ENCODE results near the gene PTTG1. TPM values are rescaled to one million over a fixed set of nuclear protein-coding genes. Genes with fewer than 3 reads are reported as not detected.

The PTTG1 gene
- total RNA-seq, 1 donor from 2014 or later: 9.1 TPM

GRCh38 chr5:160460377-160461049 is 38.9 kb downstream of the PTTG1 start:
- DNase-seq (no peak), ATAC-seq (no peak)
- no peak for TF ChIP-seq CTCF (IDR thresholded peaks at IDR 0.05)
- H3K27ac ChIP-seq: no peak overlapping the region
- H3K36me3 ChIP-seq: no peaks in the 10 kb centered on the region
- no peaks in the 10 kb centered on the region for H3K27me3 ChIP-seq (ENCODE audit: low read depth)
- no peaks in the 10 kb centered on the region for H3K9me3 ChIP-seq
- H3K4me3 ChIP-seq: no peak overlapping the region
- intact Hi-C loops (cut with DNase I): no loop called here
- no peaks in the 10 kb centered on the region for H3K4me1 ChIP-seq

GRCh38 chr5:160461378-160461777 is 39.7 kb downstream of the PTTG1 start:
- Histone ChIP-seq H3K9me3 (no peaks in the 10 kb centered on the region), H3K27ac (no peak overlapping the region), H3K4me3 (no peak overlapping the region), H3K36me3 (no peaks in the 10 kb centered on the region), H3K4me1 (peaks cover 2% of the 10 kb centered on the region), H3K27me3 (ENCODE audit: low read depth) (no peaks in the 10 kb centered on the region)
- intact Hi-C loops (cut with DNase I): no loop called here
- no peak for ATAC-seq
- TF ChIP-seq CTCF (IDR thresholded peaks at IDR 0.05): no peak
- no peak for DNase-seq

- H3K36me3 ChIP-seq: no peaks in the 10 kb centered on the region
- DNase-seq (no peak), ATAC-seq (no peak)
- TF ChIP-seq CTCF (IDR thresholded peaks at IDR 0.05): no peak
- no peak overlapping the region for H3K4me3 ChIP-seq
- intact Hi-C loops (cut with DNase I): no loop called here
- peaks cover 10% of the 10 kb centered on the region for H3K4me1 ChIP-seq
- no peaks in the 10 kb centered on the region for H3K27me3 ChIP-seq (ENCODE audit: low read depth)
- no peaks in the 10 kb centered on the region for H3K9me3 ChIP-seq
- no peak overlapping the region for H3K27ac ChIP-seq
These were observed 40.5 kb downstream of the PTTG1 start for GRCh38 chr5:160462167-160462566.

GRCh38 chr5:160463227-160463626 is 41.6 kb downstream of the PTTG1 start:
- intact Hi-C loops (cut with DNase I): no loop called here
- no peak for TF ChIP-seq CTCF (IDR thresholded peaks at IDR 0.05)
- Histone ChIP-seq H3K36me3 (no peaks in the 10 kb centered on the region), H3K9me3 (no peaks in the 10 kb centered on the region), H3K4me3 (no peak overlapping the region), H3K27ac (no peak overlapping the region), H3K4me1 (peaks cover 15% of the 10 kb centered on the region), H3K27me3 (ENCODE audit: low read depth) (no peaks in the 10 kb centered on the region)
- DNase-seq (no peak), ATAC-seq (no peak)

GRCh38 chr5:160463740-160464465 is 42.2 kb downstream of the PTTG1 start:
- Histone ChIP-seq H3K27ac (no peak overlapping the region), H3K36me3 (no peaks in the 10 kb centered on the region), H3K4me1 (peaks cover 15% of the 10 kb centered on the region), H3K4me3 (no peak overlapping the region), H3K27me3 (ENCODE audit: low read depth) (no peaks in the 10 kb centered on the region), H3K9me3 (no peaks in the 10 kb centered on the region)
- ATAC-seq (no peak), DNase-seq (no peak)
- intact Hi-C loops (cut with DNase I): no loop called here
- TF ChIP-seq CTCF (IDR thresholded peaks at IDR 0.05): no peak

Measured in lower lobe of right lung (tissue), 2 donors.